Sigmoid colon (tissue), 4 donors: ENCODE data around the gene MAT2B.

Experiments used
- CTCF ChIP-seq, 4 experiments: fragments of 450-650 bp in 3 of 4; fragments of 200-600 bp in 1 of 4; IDR thresholded peaks; one replicate each; pipeline ENCODE4 v1.5.1; 2016 to 2019; ENCODE audit warnings: antibody characterized with exemption in 4 of 4, mild to moderate bottlenecking in 3 of 4, moderate library complexity in 2 of 4
- EP300 ChIP-seq, 4 donors: sonication (generic); formaldehyde crosslinking; IDR thresholded peaks; one replicate each; pipeline ENCODE4 v1.6.1; 2017; ENCODE audit warnings: antibody characterized with exemption in 4 of 4
- POLR2A ChIP-seq, 2 donors: fragments of 450-650 bp; IDR thresholded peaks; one replicate each; pipeline ENCODE4 v1.6.1; 2016; ENCODE audit warnings: antibody characterized with exemption in 2 of 2, mild to moderate bottlenecking in 2 of 2, moderate library complexity in 2 of 2

- TF ChIP-seq POLR2A (IDR thresholded peaks at IDR 0.05), result no peak
- no peak for TF ChIP-seq CTCF (IDR thresholded peaks at IDR 0.05)
- TF ChIP-seq EP300 (IDR thresholded peaks at IDR 0.05), result no peak
Measured at GRCh38 chr5:163567811-163568210, 62.4 kb downstream of the MAT2B start.
